ENCODE data around the gene LRRC23. TPM values are rescaled to one million over a fixed set of nuclear protein-coding genes. Genes with fewer than 3 reads are reported as not detected.

The LRRC23 gene
- polyA plus RNA-seq, 1 donor from 2014 or later, result 20.5 TPM

DNA sequence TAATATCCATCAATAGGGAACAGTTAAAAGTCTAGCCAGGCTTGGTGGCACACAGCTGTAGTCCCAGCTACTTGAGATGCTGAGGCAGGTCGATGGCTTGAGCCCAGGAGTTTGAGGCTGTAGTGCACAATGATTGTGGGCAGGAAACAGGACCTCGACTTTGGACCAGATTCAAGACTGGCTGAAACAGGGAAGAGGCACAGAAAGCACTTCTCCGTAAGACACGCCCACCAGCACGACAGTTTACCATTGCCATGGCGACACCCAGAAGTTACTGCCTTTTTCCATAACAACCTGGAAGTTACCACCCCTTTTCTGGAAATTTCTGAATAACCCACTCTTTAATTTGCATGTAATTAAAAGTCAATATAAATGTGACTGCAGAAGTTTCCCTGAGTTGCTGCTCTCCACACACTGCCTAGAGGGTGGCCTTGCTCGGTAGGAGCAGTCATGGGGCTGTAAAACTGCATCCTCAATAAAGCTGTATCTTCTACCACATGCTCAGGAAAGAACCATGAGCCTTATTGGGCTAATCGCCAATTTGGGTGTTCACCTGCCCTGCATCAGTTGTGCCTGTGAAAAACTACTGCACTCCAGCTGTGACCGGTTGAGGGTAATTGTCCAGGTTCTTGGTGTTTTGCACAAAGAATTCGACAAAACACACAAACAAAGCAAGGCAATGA lies 4.6 kb upstream of the LRRC23 start:
- no peaks in the 10 kb centered on the region for H3K36me3 ChIP-seq (ENCODE audit: insufficient read depth, low read length)
- no peaks in the 10 kb centered on the region for H3K27me3 ChIP-seq (ENCODE audit: insufficient read depth, low read depth, low read length)
- H3K9me3 ChIP-seq (ENCODE audit: low read length), result no peaks in the 10 kb centered on the region
- no peak overlapping the region for H3K4me2 ChIP-seq (ENCODE audit: low read length)
- no peaks in the 10 kb centered on the region for H3K9me2 ChIP-seq (ENCODE audit: insufficient read depth, low read length)
- no peak overlapping the region for H3K4me3 ChIP-seq (ENCODE audit: low read length)
- TF ChIP-seq EP300 (conservative IDR thresholded peaks at IDR 0.05; ENCODE audit: poor library complexity, severe bottlenecking), result no peak
- TF ChIP-seq RAD21 (conservative IDR thresholded peaks at IDR 0.05), result no peak
- no peak for TF ChIP-seq TAF1 (IDR thresholded peaks at IDR 0.05; ENCODE audit: low read depth)
- TF ChIP-seq, protein P1, sequence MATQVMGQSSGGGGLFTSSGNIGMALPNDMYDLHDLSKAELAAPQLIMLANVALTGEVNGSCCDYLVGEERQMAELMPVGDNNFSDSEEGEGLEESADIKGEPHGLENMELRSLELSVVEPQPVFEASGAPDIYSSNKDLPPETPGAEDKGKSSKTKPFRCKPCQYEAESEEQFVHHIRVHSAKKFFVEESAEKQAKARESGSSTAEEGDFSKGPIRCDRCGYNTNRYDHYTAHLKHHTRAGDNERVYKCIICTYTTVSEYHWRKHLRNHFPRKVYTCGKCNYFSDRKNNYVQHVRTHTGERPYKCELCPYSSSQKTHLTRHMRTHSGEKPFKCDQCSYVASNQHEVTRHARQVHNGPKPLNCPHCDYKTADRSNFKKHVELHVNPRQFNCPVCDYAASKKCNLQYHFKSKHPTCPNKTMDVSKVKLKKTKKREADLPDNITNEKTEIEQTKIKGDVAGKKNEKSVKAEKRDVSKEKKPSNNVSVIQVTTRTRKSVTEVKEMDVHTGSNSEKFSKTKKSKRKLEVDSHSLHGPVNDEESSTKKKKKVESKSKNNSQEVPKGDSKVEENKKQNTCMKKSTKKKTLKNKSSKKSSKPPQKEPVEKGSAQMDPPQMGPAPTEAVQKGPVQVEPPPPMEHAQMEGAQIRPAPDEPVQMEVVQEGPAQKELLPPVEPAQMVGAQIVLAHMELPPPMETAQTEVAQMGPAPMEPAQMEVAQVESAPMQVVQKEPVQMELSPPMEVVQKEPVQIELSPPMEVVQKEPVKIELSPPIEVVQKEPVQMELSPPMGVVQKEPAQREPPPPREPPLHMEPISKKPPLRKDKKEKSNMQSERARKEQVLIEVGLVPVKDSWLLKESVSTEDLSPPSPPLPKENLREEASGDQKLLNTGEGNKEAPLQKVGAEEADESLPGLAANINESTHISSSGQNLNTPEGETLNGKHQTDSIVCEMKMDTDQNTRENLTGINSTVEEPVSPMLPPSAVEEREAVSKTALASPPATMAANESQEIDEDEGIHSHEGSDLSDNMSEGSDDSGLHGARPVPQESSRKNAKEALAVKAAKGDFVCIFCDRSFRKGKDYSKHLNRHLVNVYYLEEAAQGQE (IDR thresholded peaks at IDR 0.05; ENCODE audit: borderline replicate concordance), result no peak
- TF ChIP-seq EZH2 (IDR thresholded peaks at IDR 0.05; ENCODE audit: borderline replicate concordance, insufficient read depth, low read length, poor library complexity, severe bottlenecking), result no peak
- TF ChIP-seq MXI1 (conservative IDR thresholded peaks at IDR 0.05; ENCODE audit: poor library complexity, severe bottlenecking), result no peak
- no peak for TF ChIP-seq SMC3 (conservative IDR thresholded peaks at IDR 0.05; ENCODE audit: poor library complexity)
- TF ChIP-seq, protein P2, sequence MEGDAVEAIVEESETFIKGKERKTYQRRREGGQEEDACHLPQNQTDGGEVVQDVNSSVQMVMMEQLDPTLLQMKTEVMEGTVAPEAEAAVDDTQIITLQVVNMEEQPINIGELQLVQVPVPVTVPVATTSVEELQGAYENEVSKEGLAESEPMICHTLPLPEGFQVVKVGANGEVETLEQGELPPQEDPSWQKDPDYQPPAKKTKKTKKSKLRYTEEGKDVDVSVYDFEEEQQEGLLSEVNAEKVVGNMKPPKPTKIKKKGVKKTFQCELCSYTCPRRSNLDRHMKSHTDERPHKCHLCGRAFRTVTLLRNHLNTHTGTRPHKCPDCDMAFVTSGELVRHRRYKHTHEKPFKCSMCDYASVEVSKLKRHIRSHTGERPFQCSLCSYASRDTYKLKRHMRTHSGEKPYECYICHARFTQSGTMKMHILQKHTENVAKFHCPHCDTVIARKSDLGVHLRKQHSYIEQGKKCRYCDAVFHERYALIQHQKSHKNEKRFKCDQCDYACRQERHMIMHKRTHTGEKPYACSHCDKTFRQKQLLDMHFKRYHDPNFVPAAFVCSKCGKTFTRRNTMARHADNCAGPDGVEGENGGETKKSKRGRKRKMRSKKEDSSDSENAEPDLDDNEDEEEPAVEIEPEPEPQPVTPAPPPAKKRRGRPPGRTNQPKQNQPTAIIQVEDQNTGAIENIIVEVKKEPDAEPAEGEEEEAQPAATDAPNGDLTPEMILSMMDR (IDR thresholded peaks at IDR 0.05; ENCODE audit: poor library complexity, severe bottlenecking), result no peak
- no peak for TF ChIP-seq POLR2AphosphoS5 (IDR thresholded peaks at IDR 0.05)
- H2AFZ ChIP-seq (ENCODE audit: low read depth, low read length), result no peak overlapping the region
- no peaks in the 10 kb centered on the region for H4K20me1 ChIP-seq (ENCODE audit: insufficient read depth)
- H3K9ac ChIP-seq (ENCODE audit: low read length), result no peak overlapping the region
- peaks cover 4% of the 10 kb centered on the region for H3F3A ChIP-seq (ENCODE audit: insufficient read depth, low read length, poor library complexity, severe bottlenecking)
- H3K79me2 ChIP-seq (replicated peaks; ENCODE audit: insufficient read depth, low read length), result no peaks in the 10 kb centered on the region
- no peak overlapping the region for H3K27ac ChIP-seq (ENCODE audit: low read length)

DNA sequence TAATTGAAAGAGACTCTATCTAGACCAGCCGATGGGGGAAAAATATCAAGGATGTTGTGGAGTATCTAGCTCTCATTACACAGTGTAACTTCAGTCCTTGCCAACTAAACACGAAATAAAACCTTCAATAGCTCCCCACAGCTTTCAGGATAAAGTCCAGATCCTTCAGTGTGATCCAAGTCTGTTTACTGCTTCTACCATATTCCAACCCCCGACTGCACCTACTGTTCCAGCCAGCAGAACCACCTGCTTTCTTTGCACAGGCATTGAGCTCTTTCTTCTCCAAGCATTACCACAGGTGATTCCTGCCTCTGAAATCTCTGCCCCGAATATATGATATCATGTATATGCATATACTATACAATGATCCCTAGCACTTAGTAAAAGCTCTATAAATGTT lies 2.2 kb upstream of the LRRC23 start:
- Histone ChIP-seq H3K9ac (ENCODE audit: low read length) (no peak overlapping the region), H3K9me3 (ENCODE audit: low read length) (no peaks in the 10 kb centered on the region), H3F3A (ENCODE audit: insufficient read depth, low read length, poor library complexity, severe bottlenecking) (peaks cover 4% of the 10 kb centered on the region), H4K20me1 (ENCODE audit: insufficient read depth) (no peaks in the 10 kb centered on the region), H3K9me2 (ENCODE audit: insufficient read depth, low read length) (no peaks in the 10 kb centered on the region), H3K79me2 (replicated peaks; ENCODE audit: insufficient read depth, low read length) (no peaks in the 10 kb centered on the region), H3K27ac (ENCODE audit: low read length) (no peak overlapping the region), H3K4me3 (ENCODE audit: low read length) (no peak overlapping the region), H3K36me3 (ENCODE audit: insufficient read depth, low read length) (no peaks in the 10 kb centered on the region), H3K27me3 (ENCODE audit: insufficient read depth, low read depth, low read length) (no peaks in the 10 kb centered on the region), H3K4me2 (ENCODE audit: low read length) (no peak overlapping the region), H2AFZ (ENCODE audit: low read depth, low read length) (no peak overlapping the region)
- TF ChIP-seq EP300 (conservative IDR thresholded peaks at IDR 0.05; ENCODE audit: poor library complexity, severe bottlenecking) (no peak), EZH2 (IDR thresholded peaks at IDR 0.05; ENCODE audit: borderline replicate concordance, insufficient read depth, low read length, poor library complexity, severe bottlenecking) (no peak), MXI1 (conservative IDR thresholded peaks at IDR 0.05; ENCODE audit: poor library complexity, severe bottlenecking) (no peak), POLR2AphosphoS5 (IDR thresholded peaks at IDR 0.05) (no peak), SMC3 (conservative IDR thresholded peaks at IDR 0.05; ENCODE audit: poor library complexity) (no peak), RAD21 (conservative IDR thresholded peaks at IDR 0.05) (no peak), TAF1 (IDR thresholded peaks at IDR 0.05; ENCODE audit: low read depth) (no peak)
- TF ChIP-seq, protein P2 (IDR thresholded peaks at IDR 0.05; ENCODE audit: poor library complexity, severe bottlenecking), result no peak
- TF ChIP-seq, protein P1 (IDR thresholded peaks at IDR 0.05; ENCODE audit: borderline replicate concordance), result no peak

Data from neural cell (in vitro differentiated cells).